Activated naive CD8-positive, alpha-beta T cell treated with anti-CD3 and anti-CD28 coated beads, Interleukin-2, amount 50 U/mL, for 24 hours (primary cell): ENCODE data around the gene MMS19.
"Not testable (repeated sequence)": the region's sequence is repeated elsewhere in the genome, so short reads cannot be mapped to it uniquely, and the experiment has no call there.

Experiments
- ATAC-seq: fragments of 150-1000 bp; cut with Tn5 transposase; one replicate; pipeline ENCODE4 v1.10.0; 2021
- DNase-seq: peaks from one replicate; pipeline ENCODE4 v3.0.0; 2021
- H3K27ac Mint-ChIP-seq: one replicate; pipeline ENCODE4 v1.8.0; 2021; ENCODE audit warnings: mild to moderate bottlenecking, mixed read lengths
- H3K27me3 Mint-ChIP-seq: one replicate; pipeline ENCODE4 v1.8.0; 2021; ENCODE audit warnings: mixed read lengths
- H3K36me3 Mint-ChIP-seq: one replicate; pipeline ENCODE4 v1.8.0; 2021; ENCODE audit warnings: low read depth, mixed read lengths
- H3K4me1 Mint-ChIP-seq: one replicate; pipeline ENCODE4 v1.8.0; 2021; ENCODE audit warnings: mixed read lengths
- H3K4me3 Mint-ChIP-seq: one replicate; pipeline ENCODE4 v1.8.0; 2021; ENCODE audit warnings: mild to moderate bottlenecking, moderate library complexity, mixed read lengths
- H3K9me3 Mint-ChIP-seq: one replicate; pipeline ENCODE4 v1.8.0; 2021; ENCODE audit warnings: mixed read lengths

The MMS19 gene

DNA sequence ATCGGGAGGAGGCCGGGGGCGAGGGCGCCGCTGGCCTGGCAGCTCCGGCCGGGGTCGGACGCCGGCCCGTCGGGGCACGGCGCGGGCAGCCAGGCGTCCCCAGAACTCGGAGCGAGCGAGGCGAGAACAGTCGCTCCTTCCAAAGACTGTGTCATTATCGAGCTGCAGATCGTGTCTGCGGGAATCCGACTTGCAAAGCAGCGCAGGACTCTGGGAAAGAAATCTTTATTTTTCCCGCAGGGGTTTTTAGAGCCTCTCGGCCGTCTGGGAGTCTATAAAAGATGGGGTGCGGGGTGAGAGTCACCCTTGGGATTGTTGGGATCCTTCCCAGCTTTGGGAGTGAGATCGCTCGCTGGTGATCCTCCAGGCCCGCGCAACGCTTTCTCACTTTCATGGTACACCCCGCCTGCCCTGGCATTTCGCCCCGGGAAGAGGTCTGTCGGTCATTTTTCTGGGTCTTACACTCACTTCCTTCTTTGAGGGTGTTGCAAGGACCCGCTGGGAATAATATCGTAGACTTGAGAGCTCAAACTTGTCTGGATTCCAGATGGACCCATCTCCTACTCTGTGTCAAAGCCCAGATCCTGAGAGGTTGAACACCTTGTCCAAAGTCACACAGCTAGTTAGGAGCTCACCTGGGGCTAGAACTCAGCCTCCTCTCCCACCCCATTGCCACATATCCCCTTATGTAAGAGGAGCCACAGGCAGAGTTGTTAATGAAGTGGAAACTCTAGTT, 1.5 kb upstream of the MMS19 start:
- Mint-ChIP-seq H3K4me1 (peaks cover 34% of the 10 kb centered on the region), H3K27ac (no peak overlapping the region), H3K36me3 (peaks cover 2% of the 10 kb centered on the region), H3K4me3 (peak overlapping the region; percentile 66), H3K9me3 (no peaks in the 10 kb centered on the region), H3K27me3 (peaks cover 29% of the 10 kb centered on the region)
- no peak for ATAC-seq
- DNase-seq: no peak

DNA sequence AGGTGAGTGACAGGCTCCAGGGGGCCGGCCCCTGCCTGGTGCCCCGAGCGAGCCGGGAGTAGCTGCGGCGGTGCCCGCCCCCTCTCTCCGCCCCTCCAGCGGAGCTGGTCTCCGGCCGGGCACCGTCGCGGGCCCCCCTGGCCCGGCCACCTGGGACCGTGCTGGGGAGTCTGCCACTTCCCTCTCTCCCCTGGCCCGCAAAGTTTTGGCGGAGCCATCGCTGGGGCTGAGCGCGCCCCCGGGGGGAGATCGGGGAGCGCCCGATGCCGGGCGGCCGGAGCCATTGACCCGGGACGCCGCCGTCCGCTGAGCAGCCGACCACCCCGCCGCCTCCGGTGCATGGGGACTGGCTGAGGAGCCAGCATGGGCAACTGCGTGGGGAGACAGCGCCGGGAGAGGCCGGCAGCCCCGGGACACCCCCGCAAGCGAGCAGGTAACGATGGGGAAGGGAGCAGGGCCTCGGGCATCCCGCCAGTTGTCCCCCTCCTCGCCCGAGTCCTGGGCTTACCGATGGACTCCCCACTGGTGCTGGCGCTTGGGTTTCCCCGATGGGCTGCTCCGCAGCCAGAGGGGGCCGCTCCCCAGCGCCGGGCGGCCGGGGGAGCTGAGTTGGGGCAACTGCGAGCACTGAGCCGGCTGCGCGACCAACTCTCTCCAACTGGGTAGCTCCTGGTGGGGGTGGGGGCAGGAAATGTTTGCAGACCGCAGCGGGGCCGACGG, 779 bp upstream of the MMS19 start, which contains the start of gene UBTD1:
TSS of gene UBTD1 (plus strand) at position 84 of the 720 bp plus-strand sequence. CDS start at position 364, 280 bp downstream.
- ATAC-seq (peak; percentile 0), DNase-seq (peak; percentile 24)
- Mint-ChIP-seq H3K4me1 (peaks cover 41% of the 10 kb centered on the region), H3K36me3 (peaks cover 8% of the 10 kb centered on the region), H3K27ac (peak within 1 kb of the TSS; percentile 97), H3K27me3 (peaks cover 29% of the 10 kb centered on the region), H3K4me3 (peak within 1 kb of the TSS; percentile 91), H3K9me3 (no peaks in the 10 kb centered on the region)

GRCh38 chr10:97497572-97498075, 598 bp downstream of the MMS19 start:
- Mint-ChIP-seq H3K4me1 (peaks cover 48% of the 10 kb centered on the region), H3K27ac (peak overlapping the region; percentile 97), H3K4me3 (peak overlapping the region; percentile 91), H3K36me3 (peaks cover 17% of the 10 kb centered on the region), H3K27me3 (peaks cover 25% of the 10 kb centered on the region), H3K9me3 (no peaks in the 10 kb centered on the region)
- peak; percentile 85 for DNase-seq
- ATAC-seq: peak; percentile 48

- ATAC-seq (no peak), DNase-seq (no peak)
- peaks cover 20% of the 10 kb centered on the region for H3K36me3 Mint-ChIP-seq
- H3K9me3 Mint-ChIP-seq: no peaks in the 10 kb centered on the region
- peak overlapping the region; percentile 27 for H3K4me3 Mint-ChIP-seq
- peak overlapping the region; percentile 11 for H3K27ac Mint-ChIP-seq
- H3K27me3 Mint-ChIP-seq: peaks cover 5% of the 10 kb centered on the region
- peaks cover 62% of the 10 kb centered on the region for H3K4me1 Mint-ChIP-seq
These were observed 3.2 kb downstream of the MMS19 start for GRCh38 chr10:97494863-97495506.

- no peak for ATAC-seq
- Mint-ChIP-seq H3K4me3 (no peak overlapping the region), H3K27me3 (no peaks in the 10 kb centered on the region), H3K27ac (no peak overlapping the region), H3K36me3 (peaks cover 20% of the 10 kb centered on the region), H3K9me3 (no peaks in the 10 kb centered on the region), H3K4me1 (peaks cover 65% of the 10 kb centered on the region)
- DNase-seq: no peak
These were observed 4.1 kb downstream of the MMS19 start for GRCh38 chr10:97494151-97494550.

- no peaks in the 10 kb centered on the region for H3K9me3 Mint-ChIP-seq
- peak overlapping the region; percentile 35 for H3K4me3 Mint-ChIP-seq
- no peaks in the 10 kb centered on the region for H3K27me3 Mint-ChIP-seq
- H3K27ac Mint-ChIP-seq: peak overlapping the region; percentile 70
- ATAC-seq (peak; percentile 81), DNase-seq (no peak)
- H3K36me3 Mint-ChIP-seq: peaks cover 31% of the 10 kb centered on the region
- H3K4me1 Mint-ChIP-seq: peaks cover 46% of the 10 kb centered on the region
These were observed 7.6 kb downstream of the MMS19 start for GRCh38 chr10:97490592-97490991.

- no peaks in the 10 kb centered on the region for H3K9me3 Mint-ChIP-seq
- no peak overlapping the region for H3K27ac Mint-ChIP-seq
- ATAC-seq: no peak
- no peaks in the 10 kb centered on the region for H3K27me3 Mint-ChIP-seq
- DNase-seq: no peak
- H3K4me1 Mint-ChIP-seq: peaks cover 13% of the 10 kb centered on the region
- peaks cover 24% of the 10 kb centered on the region for H3K36me3 Mint-ChIP-seq
- no peak overlapping the region for H3K4me3 Mint-ChIP-seq
These were observed 12.5 kb downstream of the MMS19 start for GRCh38 chr10:97485647-97486281.

GRCh38 chr10:97483921-97484320, 14.3 kb downstream of the MMS19 start:
- H3K4me1 Mint-ChIP-seq: peaks cover 2% of the 10 kb centered on the region
- no peaks in the 10 kb centered on the region for H3K27me3 Mint-ChIP-seq
- no peak for ATAC-seq
- DNase-seq: no peak
- peaks cover 30% of the 10 kb centered on the region for H3K36me3 Mint-ChIP-seq
- no peak overlapping the region for H3K27ac Mint-ChIP-seq
- no peaks in the 10 kb centered on the region for H3K9me3 Mint-ChIP-seq
- H3K4me3 Mint-ChIP-seq: no peak overlapping the region

DNA sequence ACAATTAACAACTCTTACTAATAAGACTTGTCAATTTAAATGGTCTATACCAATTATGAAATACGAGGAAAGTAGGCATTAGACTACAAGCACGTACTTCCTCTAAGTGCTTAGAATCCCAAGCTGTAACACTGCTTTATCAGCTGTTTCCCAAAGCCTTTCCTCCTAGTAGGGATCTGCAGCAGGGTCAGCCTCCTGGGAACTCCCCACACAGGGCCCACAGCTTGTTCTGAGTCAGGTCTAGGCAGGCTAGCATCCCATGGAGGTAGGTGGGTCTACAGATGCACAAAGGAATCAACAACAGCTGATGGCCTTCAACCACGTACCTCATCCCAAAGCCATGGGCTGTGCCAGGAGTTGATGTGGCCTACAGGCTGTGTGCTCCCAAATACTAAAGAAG, 14.7 kb downstream of the MMS19 start:
- H3K4me1 Mint-ChIP-seq: peaks cover 2% of the 10 kb centered on the region
- peaks cover 30% of the 10 kb centered on the region for H3K36me3 Mint-ChIP-seq
- H3K27me3 Mint-ChIP-seq: no peaks in the 10 kb centered on the region
- H3K4me3 Mint-ChIP-seq: no peak overlapping the region
- no peaks in the 10 kb centered on the region for H3K9me3 Mint-ChIP-seq
- no peak for ATAC-seq
- DNase-seq: no peak
- no peak overlapping the region for H3K27ac Mint-ChIP-seq

GRCh38 chr10:97482381-97482780, 15.8 kb downstream of the MMS19 start:
- ATAC-seq: no peak
- H3K27me3 Mint-ChIP-seq: no peaks in the 10 kb centered on the region
- no peak for DNase-seq
- peaks cover under 1% of the 10 kb centered on the region for H3K4me1 Mint-ChIP-seq
- no peak overlapping the region for H3K4me3 Mint-ChIP-seq
- peaks cover 34% of the 10 kb centered on the region for H3K36me3 Mint-ChIP-seq
- H3K27ac Mint-ChIP-seq: no peak overlapping the region
- no peaks in the 10 kb centered on the region for H3K9me3 Mint-ChIP-seq

- no peak for DNase-seq
- ATAC-seq: no peak
- Mint-ChIP-seq H3K27ac (no peak overlapping the region), H3K27me3 (no peaks in the 10 kb centered on the region), H3K4me1 (no peaks in the 10 kb centered on the region), H3K9me3 (no peaks in the 10 kb centered on the region), H3K36me3 (peaks cover 41% of the 10 kb centered on the region), H3K4me3 (no peak overlapping the region)
These were observed 17.2 kb downstream of the MMS19 start for GRCh38 chr10:97481071-97481470.

- no peaks in the 10 kb centered on the region for H3K27me3 Mint-ChIP-seq
- ATAC-seq: no peak
- no peaks in the 10 kb centered on the region for H3K4me1 Mint-ChIP-seq
- H3K27ac Mint-ChIP-seq: no peak overlapping the region
- DNase-seq: no peak
- peaks cover 44% of the 10 kb centered on the region for H3K36me3 Mint-ChIP-seq
- H3K9me3 Mint-ChIP-seq: no peaks in the 10 kb centered on the region
- H3K4me3 Mint-ChIP-seq: no peak overlapping the region
These were observed 18.3 kb downstream of the MMS19 start for GRCh38 chr10:97479939-97480338.

GRCh38 chr10:97479410-97479809, 18.8 kb downstream of the MMS19 start:
- DNase-seq, H3K4me3 Mint-ChIP-seq, H3K4me1 Mint-ChIP-seq, H3K9me3 Mint-ChIP-seq, ATAC-seq, H3K27ac Mint-ChIP-seq, H3K27me3 Mint-ChIP-seq: not testable (repeated sequence)
- H3K36me3 Mint-ChIP-seq: peaks cover 49% of the 10 kb centered on the region

GRCh38 chr10:97475936-97476594, 22.2 kb downstream of the MMS19 start:
- Mint-ChIP-seq H3K4me1 (no peaks in the 10 kb centered on the region), H3K9me3 (no peaks in the 10 kb centered on the region), H3K4me3 (no peak overlapping the region), H3K27ac (no peak overlapping the region), H3K36me3 (peaks cover 58% of the 10 kb centered on the region), H3K27me3 (no peaks in the 10 kb centered on the region)
- ATAC-seq (no peak), DNase-seq (no peak)
